ENCODE measurements around the gene CCDC138. TPM values are rescaled to one million over a fixed set of nuclear protein-coding genes. Genes with fewer than 3 reads are reported as not detected.

The CCDC138 gene
- total RNA-seq, 1 experiment from 2014 or later = 4.3 TPM

GRCh38 chr2:108837198-108837597, 50.6 kb downstream of the CCDC138 start:
- Mint-ChIP-seq H3K36me3 (ENCODE audit: insufficient read depth, unreplicated experiment) (peaks cover 17% of the 10 kb centered on the region), H3K9me3 (ENCODE audit: unreplicated experiment) (peaks cover 21% of the 10 kb centered on the region), H3K27ac (ENCODE audit: low read depth, unreplicated experiment) (no peak overlapping the region), H3K27me3 (ENCODE audit: insufficient read depth, unreplicated experiment) (no peaks in the 10 kb centered on the region), H3K4me1 (ENCODE audit: insufficient read depth, unreplicated experiment) (peaks cover 6% of the 10 kb centered on the region), H3K4me3 (ENCODE audit: unreplicated experiment) (no peak overlapping the region)
- no peak for DNase-seq (ENCODE audit: unreplicated experiment)
- intact Hi-C loops (cut with micrococcal nuclease) = no loop called here
- CTCF ChIA-PET = no interaction called here
- no TSS peak for BruUV-seq (replicated peaks)
- TF ChIP-seq CTCF (IDR thresholded peaks at IDR 0.05; ENCODE audit: unreplicated experiment) = no peak
- POLR2A ChIA-PET = no interaction called here

GRCh38 chr2:108841506-108841905, 54.9 kb downstream of the CCDC138 start:
- ChIA-PET CTCF (no interaction called here), POLR2A (no interaction called here)
- DNase-seq (ENCODE audit: unreplicated experiment) = no peak
- intact Hi-C loops (cut with micrococcal nuclease) = no loop called here
- TF ChIP-seq CTCF (IDR thresholded peaks at IDR 0.05; ENCODE audit: unreplicated experiment) = no peak
- H3K27ac Mint-ChIP-seq (ENCODE audit: low read depth, unreplicated experiment) = no peak overlapping the region
- H3K27me3 Mint-ChIP-seq (ENCODE audit: insufficient read depth, unreplicated experiment) = no peaks in the 10 kb centered on the region
- H3K9me3 Mint-ChIP-seq (ENCODE audit: unreplicated experiment) = peaks cover 21% of the 10 kb centered on the region
- no TSS peak for BruUV-seq (replicated peaks)
- no peaks in the 10 kb centered on the region for H3K4me1 Mint-ChIP-seq (ENCODE audit: insufficient read depth, unreplicated experiment)
- no peak overlapping the region for H3K4me3 Mint-ChIP-seq (ENCODE audit: unreplicated experiment)
- H3K36me3 Mint-ChIP-seq (ENCODE audit: insufficient read depth, unreplicated experiment) = peaks cover 13% of the 10 kb centered on the region

GRCh38 chr2:108845923-108846322, 59.4 kb downstream of the CCDC138 start:
- intact Hi-C loops (cut with micrococcal nuclease) = no loop called here
- peaks cover 13% of the 10 kb centered on the region for H3K36me3 Mint-ChIP-seq (ENCODE audit: insufficient read depth, unreplicated experiment)
- CTCF ChIA-PET = interaction anchor here (0.6 to 0.8 kb wide), 2 partner anchors 9 to 28 kb away, joined by 3 to 4 read pairs; no protein-coding TSS in a partner anchor

GRCh38 chr2:108847000-108847399, 60.4 kb downstream of the CCDC138 start:
- POLR2A ChIA-PET = no interaction called here

More at GRCh38 chr2:108845923-108846322, 59.4 kb downstream of the CCDC138 start:
- BruUV-seq (replicated peaks) = no TSS peak
- POLR2A ChIA-PET = interaction anchor here (0.5 to 1.0 kb wide), 3 partner anchors 77 to 795 kb away, joined by 3 read pairs; no protein-coding TSS in a partner anchor
- Mint-ChIP-seq H3K27me3 (ENCODE audit: insufficient read depth, unreplicated experiment) (no peaks in the 10 kb centered on the region), H3K27ac (ENCODE audit: low read depth, unreplicated experiment) (no peak overlapping the region), H3K9me3 (ENCODE audit: unreplicated experiment) (peaks cover 12% of the 10 kb centered on the region), H3K4me1 (ENCODE audit: insufficient read depth, unreplicated experiment) (peaks cover 10% of the 10 kb centered on the region), H3K4me3 (ENCODE audit: unreplicated experiment) (no peak overlapping the region)
- no peak for DNase-seq (ENCODE audit: unreplicated experiment)
- no peak for TF ChIP-seq CTCF (IDR thresholded peaks at IDR 0.05; ENCODE audit: unreplicated experiment)

More at GRCh38 chr2:108847000-108847399, 60.4 kb downstream of the CCDC138 start:
- TF ChIP-seq CTCF (IDR thresholded peaks at IDR 0.05; ENCODE audit: unreplicated experiment) = no peak
- Mint-ChIP-seq H3K9me3 (ENCODE audit: unreplicated experiment) (peaks cover 1% of the 10 kb centered on the region), H3K4me3 (ENCODE audit: unreplicated experiment) (no peak overlapping the region), H3K27ac (ENCODE audit: low read depth, unreplicated experiment) (no peak overlapping the region), H3K36me3 (ENCODE audit: insufficient read depth, unreplicated experiment) (peaks cover 12% of the 10 kb centered on the region), H3K27me3 (ENCODE audit: insufficient read depth, unreplicated experiment) (no peaks in the 10 kb centered on the region), H3K4me1 (ENCODE audit: insufficient read depth, unreplicated experiment) (peaks cover 10% of the 10 kb centered on the region)
- DNase-seq (ENCODE audit: unreplicated experiment) = no peak
- no TSS peak for BruUV-seq (replicated peaks)
- CTCF ChIA-PET = interaction anchor here (0.6 to 1.9 kb wide), 2 partner anchors 663 to 677 kb away, joined by 3 to 5 read pairs; no protein-coding TSS in a partner anchor
- intact Hi-C loops (cut with micrococcal nuclease) = no loop called here
